OCI-M2 (cell line): Measurements from ENCODE around the gene GLYATL3.

ENCODE experiments used
- DNase-seq: peaks from one replicate; lab custom pipeline; 2025; ENCODE audit not compliant: unreplicated experiment; lab: John Stamatoyannopoulos, UW

The GLYATL3 gene

DNA sequence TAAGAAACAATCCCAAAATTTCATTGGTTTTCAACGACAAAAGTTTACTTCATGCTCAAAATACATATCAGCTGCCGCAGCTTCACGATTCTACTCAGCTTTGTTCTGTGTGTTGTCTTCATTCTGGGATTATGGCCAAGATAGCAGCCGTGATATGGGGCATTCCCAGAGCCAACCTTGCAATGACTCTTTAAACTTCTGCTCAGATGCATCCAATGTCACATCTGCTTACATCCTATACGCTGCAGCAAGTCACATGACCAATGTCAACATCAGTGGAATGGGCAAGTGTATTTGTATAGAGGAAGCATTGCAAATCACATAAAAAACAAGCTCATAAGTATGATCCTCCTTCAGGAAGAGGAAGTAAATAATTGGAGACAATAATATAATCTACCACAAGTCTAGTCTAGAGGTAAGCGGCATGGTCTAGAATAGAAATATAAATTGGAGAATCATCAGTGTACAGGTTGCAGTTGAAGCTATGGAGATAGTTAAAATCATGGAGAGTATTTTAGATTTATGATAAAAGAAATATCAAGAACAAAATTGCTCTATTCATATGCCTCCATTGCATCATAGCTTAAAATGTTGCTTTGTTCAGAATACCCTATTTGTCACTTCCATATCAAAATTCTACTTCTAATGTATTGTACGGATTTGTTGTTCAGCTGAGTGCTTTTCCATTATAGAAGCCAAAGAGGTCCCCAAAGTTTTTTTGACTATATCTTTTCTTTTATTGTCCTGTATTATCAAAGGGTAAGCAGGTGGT is 43.5 kb downstream of the GLYATL3 start:
- DNase-seq, result no peak

DNA sequence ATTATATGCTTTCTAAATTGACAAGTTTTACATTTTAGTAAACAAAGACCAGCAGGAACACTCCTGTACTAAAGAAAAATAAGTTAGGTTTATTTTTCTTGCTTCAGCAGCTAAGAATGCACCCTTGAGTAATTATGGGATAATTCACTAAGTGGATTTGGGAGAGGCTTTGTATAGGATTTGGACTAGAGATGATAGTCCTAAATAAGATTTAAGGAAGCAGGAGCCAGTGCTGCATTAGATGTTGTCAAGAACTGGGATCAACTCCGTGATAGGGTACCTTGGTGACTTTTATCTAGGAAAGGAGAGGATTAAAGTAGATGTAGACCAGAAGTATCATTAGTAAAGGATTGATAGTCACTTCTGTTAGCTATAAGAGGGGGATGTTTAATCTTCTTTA is 46.6 kb downstream of the GLYATL3 start:
- DNase-seq, result no peak

DNA sequence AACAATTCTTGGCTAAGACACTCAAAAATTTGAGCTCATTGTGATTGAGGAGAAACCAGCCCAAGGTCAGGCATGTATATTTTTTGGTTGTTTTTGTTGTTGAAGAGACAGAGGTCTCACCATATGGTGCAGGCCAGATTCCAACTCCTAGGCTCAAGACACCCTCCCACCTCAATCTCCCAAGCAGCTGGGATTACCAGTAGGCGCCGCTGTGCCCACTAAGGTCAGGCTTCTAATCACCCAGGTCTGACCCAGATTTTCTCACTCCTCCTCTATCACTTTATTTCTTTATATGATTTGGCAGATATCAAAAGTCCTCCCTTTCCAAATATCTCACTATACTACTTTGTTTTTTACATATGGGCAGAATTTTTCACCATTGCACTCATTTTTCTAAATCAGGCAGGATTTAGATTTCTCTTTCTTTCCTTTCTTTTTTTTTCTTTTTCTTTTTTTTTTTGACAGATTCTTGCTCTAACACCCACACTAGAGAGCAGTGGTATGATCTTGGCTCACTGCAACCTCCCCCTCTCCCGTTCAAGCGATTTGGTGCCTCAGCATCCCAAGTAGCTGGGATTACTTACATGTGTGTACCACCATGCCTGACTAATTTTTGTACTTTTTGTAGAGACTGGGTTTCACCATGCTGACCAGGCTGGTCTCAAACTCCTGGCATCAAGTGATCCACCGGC is 49.0 kb downstream of the GLYATL3 start:
- no peak for DNase-seq

DNA sequence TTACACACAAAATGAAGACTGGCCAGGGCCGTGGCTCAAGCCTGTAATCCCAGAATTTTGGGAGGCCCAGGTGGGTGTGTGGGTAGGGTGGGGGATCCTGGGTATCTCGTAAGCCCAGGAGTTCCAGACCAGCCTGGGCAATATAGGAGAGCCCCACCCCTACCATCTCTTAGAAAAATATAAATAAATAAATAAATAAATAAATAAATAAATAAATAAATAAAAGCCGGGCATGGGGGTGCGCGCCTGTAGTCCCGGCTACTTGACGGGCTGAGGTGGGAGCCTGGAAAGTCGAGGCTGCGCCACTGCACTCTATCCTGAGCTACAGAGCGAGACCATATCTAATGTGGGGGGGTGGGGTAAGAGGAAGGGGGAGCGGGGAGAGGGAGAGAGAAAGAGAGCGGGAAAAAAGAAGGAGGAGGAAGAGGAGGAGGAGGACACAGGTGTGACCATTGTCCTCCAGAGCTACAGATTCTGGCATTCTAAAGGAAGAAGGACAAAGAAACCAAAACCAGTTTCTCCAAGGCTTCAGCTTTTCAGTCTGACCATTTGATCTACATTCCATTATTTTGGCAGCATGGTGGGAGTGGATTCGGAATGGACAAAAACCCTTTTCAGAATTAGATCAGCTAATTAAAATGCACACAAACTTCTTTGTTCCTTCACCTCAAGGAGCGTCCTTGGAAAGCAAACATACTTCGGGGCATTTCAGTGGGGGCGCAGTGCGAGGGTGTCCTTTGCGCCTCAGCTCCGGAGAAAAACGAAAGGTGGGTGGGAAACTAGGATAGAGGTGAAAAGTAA is 50.2 kb downstream of the GLYATL3 start:
- DNase-seq, result no peak

DNA sequence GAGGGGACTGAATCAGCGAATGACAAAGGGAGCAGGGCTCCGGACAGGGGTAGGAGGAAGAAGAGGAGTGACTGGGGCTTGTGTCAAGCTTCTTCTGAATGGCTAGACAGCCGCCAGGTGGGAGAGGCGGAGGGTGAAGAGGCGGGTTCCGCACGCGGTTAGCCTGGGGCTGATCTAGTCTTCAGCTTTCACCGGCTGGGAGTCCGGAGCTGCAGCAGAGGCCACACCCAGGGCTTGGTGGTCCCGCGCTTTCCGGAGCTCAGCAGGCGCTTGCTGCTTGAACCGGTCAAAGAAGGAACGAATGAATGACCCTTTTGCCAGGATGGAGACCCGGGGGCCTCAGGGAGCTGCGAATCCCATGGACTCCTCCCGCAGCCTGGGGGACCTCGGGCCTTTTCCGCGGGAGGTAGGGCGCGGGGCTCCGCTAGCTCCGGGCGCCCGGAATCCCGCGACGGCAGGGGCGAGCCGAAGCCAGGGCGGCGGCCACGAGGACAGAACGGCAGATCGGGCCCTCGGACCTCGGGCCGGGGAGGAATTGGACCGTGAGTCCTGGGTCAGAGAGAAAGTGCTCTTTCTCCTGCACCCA is 50.9 kb downstream of the GLYATL3 start, which contains the start of gene C6orf141:
C6orf141 (plus strand) TSS at position 177 of the 586 bp plus-strand sequence; CDS start at position 302, 125 bp downstream.
- no peak for DNase-seq

DNA sequence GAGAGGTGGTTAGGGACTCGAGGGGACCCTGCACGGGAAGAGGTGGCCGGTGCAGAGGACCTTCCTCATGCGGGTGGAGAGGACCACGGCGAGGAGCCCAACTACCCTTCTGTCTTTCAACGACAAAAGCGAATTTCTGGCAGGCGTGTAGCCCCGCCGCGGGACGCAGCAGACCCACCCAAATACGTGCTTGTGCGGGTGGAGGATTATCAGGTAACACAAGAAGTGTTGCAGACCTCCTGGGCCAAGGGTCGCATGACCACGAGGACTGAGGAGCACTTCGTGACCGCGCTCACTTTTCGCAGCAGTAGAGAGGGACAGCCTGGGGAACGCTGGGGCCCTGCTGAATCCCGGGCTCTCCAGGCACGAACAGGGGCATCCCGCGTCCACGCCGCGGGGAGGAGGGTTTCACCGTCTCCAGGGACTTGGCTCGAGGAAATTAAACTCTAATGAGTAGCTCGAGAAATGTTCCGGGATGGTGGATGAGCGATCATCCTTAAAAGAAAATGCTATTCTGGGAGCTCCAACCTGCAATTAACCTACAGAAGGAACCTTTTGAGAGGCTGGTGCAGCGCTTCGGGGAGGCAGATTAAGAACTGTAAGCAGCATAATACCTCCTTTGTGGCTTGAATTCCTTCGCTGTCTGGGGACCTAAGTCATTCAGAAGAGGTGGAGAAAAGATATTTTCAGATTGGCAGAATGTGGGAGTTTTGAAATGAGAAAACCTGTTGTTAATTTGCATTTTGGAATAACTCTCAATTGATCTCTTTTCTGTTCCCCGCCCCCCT is 51.5 kb downstream of the GLYATL3 start:
- DNase-seq, result no peak

DNA sequence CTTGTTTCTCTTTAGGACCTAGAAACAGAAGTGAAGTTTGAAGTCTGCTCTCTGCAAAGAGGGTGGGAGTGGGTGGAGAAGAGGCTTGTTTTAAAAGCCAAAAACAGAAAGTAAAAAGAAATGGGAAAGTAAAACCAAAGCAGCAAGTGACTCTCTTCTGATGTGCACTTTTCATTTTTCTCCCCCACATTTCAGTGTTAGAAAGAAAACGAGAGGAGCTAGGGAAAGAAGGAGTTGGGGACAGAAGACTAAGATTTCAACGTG is 52.1 kb downstream of the GLYATL3 start:
- DNase-seq, result no peak

DNA sequence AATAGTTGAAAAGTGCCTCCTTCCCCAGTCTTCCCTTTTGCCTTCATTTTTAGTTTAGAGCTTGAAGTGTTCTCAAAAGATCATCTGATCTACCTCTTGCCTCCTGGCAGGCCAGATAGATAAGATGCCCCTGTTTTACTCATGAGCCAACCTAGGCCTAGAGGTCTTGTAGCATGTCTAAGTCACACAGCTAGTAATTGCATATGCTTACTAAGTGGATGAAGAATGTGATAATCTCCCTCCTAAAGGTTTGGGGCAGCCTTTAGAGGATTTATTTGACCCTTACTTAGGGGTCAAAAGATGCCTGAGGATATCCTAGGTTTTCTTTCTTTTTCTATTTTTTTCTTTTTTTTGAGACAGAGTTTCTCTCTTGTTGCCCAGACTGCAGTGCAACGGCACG is 52.9 kb downstream of the GLYATL3 start:
- no peak for DNase-seq

DNA sequence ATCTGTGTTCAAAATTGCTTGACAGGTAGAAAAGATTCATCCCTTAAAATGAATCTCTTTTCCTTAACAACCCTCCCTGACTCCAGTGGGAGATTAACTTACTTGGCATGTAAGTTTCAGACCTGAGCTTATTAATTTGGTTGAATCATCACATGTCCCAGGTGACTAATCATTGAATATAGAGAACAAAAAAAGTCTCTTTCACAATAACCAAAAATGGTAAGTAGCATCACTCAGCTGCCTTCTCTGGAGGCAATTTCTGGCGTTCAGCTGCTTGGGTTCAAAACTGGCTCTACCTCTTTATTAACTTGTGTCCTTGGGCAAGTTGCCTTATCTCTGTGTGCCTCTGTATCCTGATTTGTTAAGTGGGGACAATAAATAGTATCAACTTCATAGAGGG is 53.7 kb downstream of the GLYATL3 start:
- no peak for DNase-seq

DNA sequence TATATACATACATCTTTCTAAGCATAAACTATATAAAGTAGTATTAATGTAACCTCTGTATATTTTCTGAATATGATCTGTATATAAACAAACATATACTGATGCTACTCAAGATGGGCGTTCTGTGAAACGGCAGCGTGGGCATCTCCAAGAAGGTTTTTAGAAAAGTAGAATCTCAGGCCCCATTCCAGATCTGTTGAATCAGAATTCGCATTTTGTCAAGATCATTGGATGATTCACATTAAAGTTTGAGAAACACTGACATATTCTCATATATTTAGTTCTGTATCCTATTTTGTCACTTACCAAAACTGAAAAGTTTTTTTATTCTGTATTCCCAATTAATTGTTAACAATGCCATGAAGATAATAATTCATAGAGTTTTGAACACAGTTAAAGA is 56.2 kb downstream of the GLYATL3 start:
- no peak for DNase-seq

DNA sequence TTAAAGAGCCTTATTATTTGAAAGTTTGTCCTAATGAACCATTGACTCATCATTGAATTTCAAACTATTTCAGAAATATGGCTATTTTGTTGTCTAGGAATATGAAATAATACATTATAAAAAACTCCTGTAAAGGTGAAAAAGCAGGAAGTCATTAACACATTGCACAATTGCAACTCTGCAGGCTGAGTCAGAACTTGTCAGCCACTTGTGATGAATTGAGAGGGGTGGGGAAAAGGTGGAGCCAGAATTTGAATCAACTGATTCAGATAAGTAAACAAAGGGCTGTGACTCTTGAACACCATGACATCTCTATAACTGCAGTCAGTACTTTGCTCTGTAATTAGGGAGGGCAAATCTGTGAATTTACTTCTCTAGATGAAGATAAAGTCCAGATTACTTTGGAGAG is 56.7 kb downstream of the GLYATL3 start:
- no peak for DNase-seq

DNA sequence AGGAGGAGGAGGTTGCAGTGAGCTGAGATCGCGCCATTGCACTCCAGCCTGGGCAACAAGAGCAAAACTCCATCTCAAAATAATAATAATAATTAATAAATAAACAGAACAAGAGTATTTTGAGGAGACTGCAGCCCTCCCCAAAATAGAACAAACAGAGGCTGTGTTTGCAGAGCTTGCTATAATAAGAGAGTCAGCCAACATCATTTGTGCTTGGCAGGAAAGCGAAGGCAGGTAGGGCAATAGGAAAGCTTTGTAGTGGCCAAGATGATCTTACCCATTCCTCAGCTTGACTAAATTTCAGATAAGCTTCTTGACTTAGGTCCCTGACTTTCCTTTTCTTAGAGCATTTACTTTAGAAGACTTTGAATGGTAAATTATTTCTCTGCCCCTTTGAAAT is 57.5 kb downstream of the GLYATL3 start:
- DNase-seq, result no peak

DNA sequence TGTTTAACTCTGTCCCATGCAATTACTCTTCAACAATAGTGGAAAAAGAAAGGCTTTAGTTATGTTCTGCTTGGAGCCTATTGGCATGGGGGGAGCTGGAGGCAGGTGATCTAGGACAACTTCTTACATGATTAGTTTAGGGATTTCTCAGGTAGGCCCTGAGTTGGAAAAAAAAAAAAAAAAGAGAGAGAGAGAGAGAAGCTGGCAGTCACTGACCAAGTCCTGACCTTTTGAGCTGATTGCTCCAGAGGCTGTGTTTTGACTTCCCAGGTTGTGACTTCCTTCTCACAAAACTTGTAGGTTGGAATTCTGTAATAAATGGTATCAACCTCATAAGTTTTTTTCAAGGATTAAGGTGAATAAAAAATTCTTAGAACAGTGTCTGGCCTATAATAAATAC is 58.5 kb downstream of the GLYATL3 start:
- DNase-seq, result no peak

DNA sequence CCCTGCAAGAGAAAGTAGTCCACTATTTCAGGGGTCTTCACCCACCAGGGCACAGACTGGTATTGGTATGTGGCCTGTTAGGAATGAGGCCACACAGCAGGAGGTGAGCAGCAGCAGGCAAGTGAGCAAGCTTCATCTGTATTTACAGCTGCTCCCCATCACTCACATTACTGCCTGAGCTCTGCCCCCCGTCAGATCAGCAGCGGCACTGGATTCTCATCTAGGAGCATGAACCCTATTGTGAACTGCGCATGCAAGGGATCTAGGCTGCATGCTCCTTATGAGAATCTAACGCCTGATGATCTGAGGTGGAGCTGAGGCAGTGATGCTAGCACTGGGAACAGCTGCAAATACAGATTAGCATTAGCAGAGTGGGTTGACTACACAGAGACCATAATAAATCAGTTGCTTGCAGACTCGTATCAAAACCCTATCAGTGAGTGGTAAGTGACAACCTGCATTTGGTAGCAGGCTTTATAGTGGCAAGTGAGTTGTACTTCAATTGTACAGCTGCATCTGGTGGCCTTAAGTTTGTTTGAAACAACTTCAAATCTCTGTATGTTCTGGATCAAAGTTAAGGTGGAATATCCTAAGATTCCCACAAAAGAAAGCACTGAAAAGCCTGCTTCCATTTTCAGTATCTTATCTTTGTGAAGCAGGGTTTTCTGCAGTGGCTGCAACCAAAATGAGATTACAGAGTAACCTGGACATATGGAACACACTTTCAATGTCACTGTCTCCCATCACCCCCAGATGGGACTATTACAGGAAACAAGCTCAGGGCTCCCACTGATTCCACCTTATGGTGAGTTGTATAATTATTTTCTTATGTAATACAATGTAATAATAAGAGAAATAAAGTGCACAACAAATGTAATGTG is 63.5 kb downstream of the GLYATL3 start:
- DNase-seq, result no peak

DNA sequence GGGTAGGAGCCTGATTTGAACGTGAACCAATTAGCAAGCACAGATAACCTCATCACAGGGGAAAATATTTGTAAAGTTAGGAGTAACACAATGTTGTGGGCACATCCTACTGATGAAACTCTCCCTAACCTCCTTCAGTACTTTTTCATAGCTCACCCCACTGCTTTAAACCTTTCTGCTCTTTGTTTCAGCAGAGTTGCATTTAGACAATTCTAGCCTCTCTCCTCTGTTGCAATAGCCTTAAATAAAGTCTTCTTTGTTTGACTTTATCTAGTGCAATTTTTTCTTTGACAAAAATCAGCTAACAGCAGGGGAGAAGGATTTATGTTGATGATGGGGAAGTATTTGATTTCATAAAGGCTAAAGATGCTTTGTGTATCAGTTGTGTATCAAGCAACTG is 64.8 kb downstream of the GLYATL3 start:
- DNase-seq, result no peak

DNA sequence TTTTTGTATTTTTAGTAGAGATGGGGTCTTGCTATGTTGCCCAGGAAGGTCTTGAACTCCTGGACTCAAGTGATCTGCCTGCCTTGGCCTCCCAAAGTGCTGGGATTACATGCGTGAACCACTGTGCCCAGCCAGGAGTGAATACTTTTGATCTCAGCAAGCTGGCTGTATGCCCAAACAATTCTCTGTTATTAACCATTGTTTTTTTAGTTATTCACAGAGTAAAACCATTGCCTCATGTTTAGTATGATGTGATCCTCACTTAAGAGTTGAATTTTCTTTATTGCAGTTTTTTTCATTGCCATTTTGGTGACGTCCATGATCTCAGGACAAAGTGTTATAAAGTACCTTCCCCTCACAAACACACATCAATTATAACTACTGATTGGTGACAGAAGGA is 65.5 kb downstream of the GLYATL3 start:
- no peak for DNase-seq

DNA sequence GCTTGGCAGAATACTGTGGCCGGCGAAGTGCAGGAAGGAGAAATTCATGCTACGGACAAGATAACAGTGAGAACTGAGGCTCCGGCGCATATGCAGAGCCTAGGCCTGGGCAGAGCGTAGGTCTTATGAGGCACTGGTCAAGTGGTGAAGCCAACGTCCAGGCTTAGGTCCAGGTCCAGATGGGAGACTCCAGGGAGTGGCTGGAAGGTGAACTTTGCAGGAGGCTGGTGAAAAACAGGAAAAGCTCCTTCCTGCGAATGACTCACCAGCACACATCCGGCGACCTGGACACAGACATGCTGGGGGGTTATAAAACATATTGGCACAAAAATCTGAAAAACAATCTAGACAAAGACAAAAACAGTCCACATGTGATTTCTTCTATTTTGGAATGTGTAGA is 66.1 kb downstream of the GLYATL3 start:
- no peak for DNase-seq

DNA sequence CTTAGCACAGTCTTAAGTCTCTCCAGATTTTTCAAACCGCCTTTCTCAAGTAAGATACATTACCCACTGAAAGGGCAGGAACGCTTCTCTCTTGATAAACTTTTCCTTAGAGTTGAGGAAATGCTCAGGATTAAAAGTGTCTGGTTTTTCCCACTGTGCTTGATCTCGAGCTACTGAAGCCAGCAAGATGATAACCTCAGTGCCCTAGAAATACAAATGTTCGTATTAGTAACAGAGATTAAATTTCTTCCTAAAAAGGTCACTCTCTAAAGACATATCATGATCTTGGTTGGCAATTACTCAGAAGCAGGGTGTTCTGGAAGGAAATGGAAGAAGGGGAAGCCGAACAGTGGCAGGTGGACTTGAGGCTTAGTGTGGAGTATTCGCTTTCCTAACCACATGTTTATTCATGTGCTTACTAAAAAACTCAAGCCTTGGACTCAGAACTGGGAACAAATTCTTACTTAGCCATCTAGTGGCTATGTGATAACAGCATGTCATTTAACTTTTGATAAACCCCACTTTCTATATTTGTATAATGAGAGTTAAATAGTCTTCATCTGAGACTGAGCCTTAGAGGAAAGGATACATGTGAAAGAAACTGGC is 70.9 kb downstream of the GLYATL3 start:
- DNase-seq, result no peak

DNA sequence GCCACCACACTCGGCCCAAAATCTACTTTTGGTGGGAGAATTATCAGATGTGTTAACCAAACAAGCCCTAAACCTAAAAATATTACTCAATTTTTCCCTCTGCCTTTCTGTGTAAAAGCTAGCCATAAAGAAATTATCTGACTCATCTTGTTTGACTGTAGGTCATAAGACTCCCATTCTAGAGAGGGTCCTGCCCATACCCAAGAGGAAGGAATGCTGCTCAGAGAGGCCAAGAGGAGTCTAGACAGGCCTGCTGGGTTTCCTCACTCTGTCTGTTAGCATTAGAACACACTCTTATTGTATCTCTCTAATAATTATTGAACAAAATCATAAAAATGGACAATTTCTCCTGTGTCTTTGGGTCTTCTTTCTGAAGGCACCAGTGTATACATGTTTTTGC is 76.9 kb downstream of the GLYATL3 start:
- no peak for DNase-seq
